B cell (primary cell): ENCODE data around the gene PRELID3B. TPM values are rescaled to one million over a fixed set of nuclear protein-coding genes. Genes with fewer than 3 reads are reported as not detected.

Experiments
- ATAC-seq: fragments of 200-7000 bp; cut with Tn5 transposase; one replicate; pipeline ENCODE4 v1.10.0; 2021; ENCODE audit warnings: low read depth, mild to moderate bottlenecking, moderate number of reproducible peaks, moderate library complexity
- CTCF ChIA-PET: fragments of 350-600 bp; sonication (Branson Sonifier 250); formaldehyde crosslinking; loops from one replicate; lab custom pipeline; 2021; ENCODE audit warnings: antibody characterized with exemption, inconsistent platforms; lab: Charles Lee
- POLR2A ChIA-PET: fragments of 350-600 bp; sonication (Branson Sonifier 250); formaldehyde crosslinking; loops from one replicate; lab custom pipeline; 2021; ENCODE audit warnings: antibody characterized with exemption; lab: Charles Lee
- DNase-seq: peaks from one replicate; pipeline ENCODE4 v3.0.0; 2013
- H2AFZ ChIP-seq: 2 replicates; pipeline ENCODE4 v1.6.1; 2012; ENCODE audit warnings: mild to moderate bottlenecking, low read depth, low read length; ENCODE audit not compliant: insufficient read depth, poor library complexity, severe bottlenecking
- H3K27ac ChIP-seq, 2 donors: 1 replicate in 1 of 2; 2 replicates in 1 of 2; pipeline ENCODE4 v1.5.1; 2012 to 2013; ENCODE audit warnings: low read length in 2 of 2, mild to moderate bottlenecking in 2 of 2, moderate library complexity in 1 of 2
- H3K27me3 ChIP-seq, 4 experiments: fragments of 200-600 bp in 1 of 4; sonication (generic) in 1 of 4; replicated peaks in 1 of 4; 1 replicate in 2 of 4; 2 replicates in 2 of 4; pipeline versions ENCODE4 v1.6.1 to v1.7.0; 2013 to 2016; ENCODE audit warnings: low read length in 3 of 4, mild to moderate bottlenecking in 2 of 4, mixed read lengths in 1 of 4, moderate library complexity in 1 of 4; ENCODE audit not compliant: insufficient read depth in 4 of 4, control insufficient read depth in 3 of 4; ENCODE audit errors: control extremely low read depth in 1 of 4
- H3K36me3 ChIP-seq, 2 experiments: replicated peaks in 1 of 2; 1 replicate in 1 of 2; 2 replicates in 1 of 2; pipeline versions ENCODE4 v1.6.1 to v1.7.1; 2013; ENCODE audit warnings: low read length in 1 of 2; ENCODE audit not compliant: insufficient read depth in 2 of 2, control insufficient read depth in 1 of 2; ENCODE audit errors: control extremely low read depth in 1 of 2, extremely low read depth in 1 of 2
- H3K4me1 ChIP-seq, 2 donors: fragments of 200-600 bp in 1 of 2; sonication (generic) in 1 of 2; 1 replicate in 1 of 2; 2 replicates in 1 of 2; pipeline versions ENCODE4 v1.5.1 to v1.6.1; 2013 to 2017; ENCODE audit warnings: low read length in 2 of 2; ENCODE audit not compliant: control insufficient read depth in 2 of 2, insufficient read depth in 2 of 2
- H3K4me2 ChIP-seq: replicated peaks from 2 replicates; pipeline ENCODE3; 2012; ENCODE audit warnings: mild to moderate bottlenecking, low read depth, low read length; ENCODE audit not compliant: poor library complexity, severe bottlenecking
- H3K4me3 ChIP-seq, 5 experiments: fragments of 200-600 bp in 1 of 5; sonication (generic) in 1 of 5; 1 replicate in 3 of 5; 2 replicates in 2 of 5; pipeline versions ENCODE4 v1.5.1 to v1.7.0; 2011 to 2016; ENCODE audit warnings: low read length in 4 of 5, mild to moderate bottlenecking in 4 of 5, low read depth in 2 of 5, control low read depth in 1 of 5, moderate library complexity in 1 of 5; ENCODE audit not compliant: insufficient read depth in 1 of 5; ENCODE audit errors: control extremely low read depth in 1 of 5, extremely low read depth in 1 of 5
- H3K79me2 ChIP-seq: fragments of 200-600 bp; sonication (generic); one replicate; pipeline ENCODE4 v1.6.0; 2016; ENCODE audit warnings: low read length; ENCODE audit not compliant: control insufficient read depth, insufficient read depth
- H3K9ac ChIP-seq: fragments of 200-600 bp; sonication (generic); 2 replicates; pipeline ENCODE4 v1.6.1; 2017; ENCODE audit warnings: mild to moderate bottlenecking, low read length, moderate library complexity
- H3K9me3 ChIP-seq, 3 donors: one replicate each; pipeline versions ENCODE4 v1.6.1 to v1.7.1; 2013; ENCODE audit warnings: low read length in 2 of 3; ENCODE audit not compliant: control insufficient read depth in 2 of 3, insufficient read depth in 1 of 3; ENCODE audit errors: control extremely low read depth in 1 of 3
- H4K20me1 ChIP-seq: 2 replicates; pipeline ENCODE4 v1.6.0; 2012; ENCODE audit warnings: mild to moderate bottlenecking, low read length; ENCODE audit not compliant: insufficient read depth, control insufficient read depth, poor library complexity, severe bottlenecking
- H3K27ac Mint-ChIP-seq: one replicate; pipeline ENCODE4 v1.8.0; 2021; ENCODE audit warnings: mixed read lengths
- H3K27me3 Mint-ChIP-seq: one replicate; pipeline ENCODE4 v1.8.0; 2021; ENCODE audit warnings: mixed read lengths
- H3K4me1 Mint-ChIP-seq: one replicate; pipeline ENCODE4 v1.8.0; 2021; ENCODE audit warnings: mixed read lengths
- H3K4me3 Mint-ChIP-seq: one replicate; pipeline ENCODE4 v1.8.0; 2021; ENCODE audit warnings: mixed read lengths
- H3K9me3 Mint-ChIP-seq: one replicate; pipeline ENCODE4 v1.8.0; 2022; ENCODE audit warnings: mixed read lengths; ENCODE audit not compliant: insufficient read depth
- CTCF ChIP-seq: fragments of 200-600 bp; IDR thresholded peaks from one replicate; pipeline ENCODE4 v1.8.0; 2022; ENCODE audit warnings: antibody characterized with exemption, mild to moderate bottlenecking
- EZH2 ChIP-seq: IDR thresholded peaks from 2 replicates; pipeline ENCODE4 v1.6.1; 2012; ENCODE audit warnings: borderline replicate concordance, low read depth, mild to moderate bottlenecking, moderate library complexity, low read length; ENCODE audit not compliant: insufficient read depth, poor library complexity, severe bottlenecking
- WGBS: methylation state at CpG from one replicate; pipeline ENCODE4 v1.1.5; 2013; ENCODE audit warnings: missing lambda C conversion rate; ENCODE audit not compliant: insufficient coverage; 5-methylcytosine and 5-hydroxymethylcytosine counted together
- intact Hi-C: fragments of 100-400 bp; cut with micrococcal nuclease; formaldehyde crosslinking; loops from one replicate; pipeline ENCODE4 v1.10.0; 2022
- polyA plus RNA-seq: library from polyadenylated mRNA; depleted of rRNA; stranded (reverse); fragments of >200 nt; gene quantifications from 2 replicates; pipeline ENCODE4 v1.2.3, GENCODE V29; 2012
- total RNA-seq, 2 donors: library from RNA; stranded (reverse); fragments of 120-200 nt in 1 of 2; gene quantifications; 1 replicate in 1 of 2; 2 replicates in 1 of 2; pipeline versions ENCODE4 v1.2.3 to v1.2.4, GENCODE V29; 2013 to 2022

The PRELID3B gene
- total and polyA plus RNA-seq, 2 donors (not counting 1 experiment from before 2014, with no cell fraction given): 24.1 to 46.8 TPM

GRCh38 chr20:59014680-59015389 is 27.8 kb downstream of the PRELID3B start:
- intact Hi-C loops: no loop called here
- no peak overlapping the region for H3K4me3 Mint-ChIP-seq

More at GRCh38 chr20:59014680-59015389, 27.8 kb downstream of the PRELID3B start:
- no peak for TF ChIP-seq CTCF
- no peak for TF ChIP-seq EZH2
- no peaks in the 10 kb centered on the region for H4K20me1 ChIP-seq
- no peak overlapping the region for H3K9ac ChIP-seq
- POLR2A ChIA-PET: interaction anchor here (1.7 kb wide), 1 partner anchor 17 kb away, joined by 6 read pairs; the partner anchor contains the start of gene ATP5F1E
- no peaks in the 10 kb centered on the region for H3K27me3 Mint-ChIP-seq
- no peaks in the 10 kb centered on the region for H3K27me3 ChIP-seq
- H3K9me3 ChIP-seq: no peaks in the 10 kb centered on the region
- H3K4me2 ChIP-seq: no peak overlapping the region
- H3K9me3 Mint-ChIP-seq: no peaks in the 10 kb centered on the region
- peaks cover 23 to 27% of the 10 kb centered on the region in 2 donors for H3K4me1 ChIP-seq
- H3K79me2 ChIP-seq: peaks cover 37% of the 10 kb centered on the region
- DNase-seq (no peak), ATAC-seq (no peak)
- H2AFZ ChIP-seq: no peak overlapping the region
- no peak overlapping the region for H3K4me3 ChIP-seq
- H3K27ac Mint-ChIP-seq: peak overlapping the region; percentile 37
- CTCF ChIA-PET: no interaction called here
- peaks cover 53% of the 10 kb centered on the region for H3K4me1 Mint-ChIP-seq
- H3K27ac ChIP-seq: no peak overlapping the region
- H3K36me3 ChIP-seq: no peaks in the 10 kb centered on the region
- 77% methylated on average over 17 of the region's 17 CpGs for WGBS
